K562 (cell line): ENCODE measurements around the gene XPR1. TPM values are rescaled to one million over a fixed set of nuclear protein-coding genes. Genes with fewer than 3 reads are reported as not detected.

Source experiments
- ATAC-seq: fragments of 200-7000 bp; cut with Tn5 transposase; 3 replicates; pipeline ENCODE4 v1.9.1; 2020; ENCODE audit warnings: moderate library complexity
- BruUV-seq: library from RNA; stranded (reverse); fragments of 400-500 nt; replicated peaks from 2 replicates; lab custom pipeline; 2021; lab: Mats Ljungman, UMichigan
- CTCF ChIA-PET: fragments of 300-600 bp; formaldehyde crosslinking; extraction: SDS; loops from one replicate; lab custom pipeline; 2021; ENCODE audit warnings: low intra/inter-chr PET ratio; lab: Yijun Ruan, JAX
- POLR2A ChIA-PET: fragments of 300-600, 350-650 bp; sonication (Branson Sonifier 250); formaldehyde crosslinking; extraction: SDS; loops from one replicate; lab custom pipeline; 2021; ENCODE audit warnings: antibody characterized with exemption, inconsistent platforms; lab: Yijun Ruan, JAX
- DNase-seq, 4 experiments: peaks; one replicate each; pipeline versions ENCODE4 v3.0.0 to v3.0.0-alpha.2; 2011 to 2018; ENCODE audit warnings: low spot score in 3 of 4, mixed read lengths in 3 of 4; ENCODE audit errors: extremely low read depth in 1 of 4
- FAIRE-seq: peaks from 2 replicates; lab custom pipeline; 2011; peaks lifted over from hg19 to GRCh38; lab: Jason Lieb, UNC
- H2AFZ ChIP-seq: 2 replicates; pipeline ENCODE4 v1.6.0; 2011; ENCODE audit warnings: low read depth, low read length, control low read depth, inconsistent platforms
- H3K27ac ChIP-seq: fragments of 200-600 bp; 3 replicates; pipeline ENCODE4 v1.8.0; 2011; ENCODE audit warnings: low read depth, mild to moderate bottlenecking, control low read depth, inconsistent platforms, low read length, moderate library complexity, mixed read lengths; ENCODE audit errors: extremely low read depth
- H3K27me3 ChIP-seq, 2 experiments: fragments of 300-600 bp in 1 of 2; 2 replicates in 1 of 2; 3 replicates in 1 of 2; pipeline versions ENCODE4 v1.6.0 to v1.8.0; 2011; ENCODE audit warnings: inconsistent platforms in 2 of 2, low read length in 2 of 2, mild to moderate bottlenecking in 1 of 2, mixed read lengths in 1 of 2, moderate library complexity in 1 of 2; ENCODE audit not compliant: control insufficient read depth in 2 of 2, insufficient read depth in 2 of 2
- H3K36me3 ChIP-seq: fragments of 300-600 bp; 3 replicates; pipeline ENCODE4 v1.8.0; 2011; ENCODE audit warnings: mild to moderate bottlenecking, low read length, inconsistent platforms; ENCODE audit not compliant: control insufficient read depth, insufficient read depth
- H3K4me1 ChIP-seq, 2 experiments: fragments of 200-600 bp in 1 of 2; replicated peaks in 1 of 2; 2 replicates in 1 of 2; 3 replicates in 1 of 2; pipeline versions ENCODE4 v1.5.1 to v1.8.0; 2011; ENCODE audit warnings: inconsistent platforms in 2 of 2, low read length in 2 of 2, mild to moderate bottlenecking in 1 of 2, mixed read lengths in 1 of 2, moderate library complexity in 1 of 2; ENCODE audit not compliant: control insufficient read depth in 2 of 2, insufficient read depth in 2 of 2
- H3K4me2 ChIP-seq: 2 replicates; pipeline ENCODE4 v1.6.1; 2011; ENCODE audit warnings: low read length, control low read depth, inconsistent platforms, mixed read lengths; ENCODE audit not compliant: insufficient read depth
- H3K4me3 ChIP-seq: fragments of 200-600 bp; sonication (generic), shearing (Covaris generic); 2 replicates; pipeline ENCODE4 v1.5.1; 2016; ENCODE audit warnings: control low read depth, inconsistent platforms
- H3K79me2 ChIP-seq: fragments of 200-600 bp; 3 replicates; pipeline ENCODE4 v1.8.0; 2011; ENCODE audit warnings: low read length, inconsistent platforms; ENCODE audit not compliant: control insufficient read depth, insufficient read depth
- H3K9ac ChIP-seq, 2 experiments: 2 replicates each; pipeline versions ENCODE4 v1.6.0 to v1.6.1; 2011; ENCODE audit warnings: low read depth in 2 of 2, low read length in 2 of 2, control low read depth in 1 of 2, inconsistent platforms in 1 of 2, mild to moderate bottlenecking in 1 of 2, mixed read lengths in 1 of 2; ENCODE audit not compliant: insufficient read depth in 1 of 2
- H3K9me1 ChIP-seq: one replicate; pipeline ENCODE4 v1.6.0; 2011; ENCODE audit warnings: inconsistent platforms, mild to moderate bottlenecking, low read length, moderate library complexity; ENCODE audit not compliant: control insufficient read depth, insufficient read depth
- H3K9me3 ChIP-seq: replicated peaks from 2 replicates; pipeline ENCODE4 v1.5.1; 2011; ENCODE audit warnings: low read depth, low read length, inconsistent platforms; ENCODE audit not compliant: control insufficient read depth, insufficient read depth
- H4K20me1 ChIP-seq: replicated peaks from 2 replicates; pipeline ENCODE4 v1.6.1; 2011; ENCODE audit warnings: low read length, inconsistent platforms, mixed read lengths; ENCODE audit not compliant: control insufficient read depth, insufficient read depth
- BCOR ChIP-seq: fragments of 450-650 bp; IDR thresholded peaks from 2 replicates; pipeline ENCODE4 v1.6.1; 2016
- JUND ChIP-seq, 2 experiments: IDR thresholded peaks; 2 replicates in 1 of 2; 3 replicates in 1 of 2; pipeline ENCODE4 v1.6.1; 2011; ENCODE audit warnings: borderline replicate concordance in 2 of 2, low read depth in 2 of 2, low read length in 2 of 2, improper control_type of control experiment in 1 of 2, missing biosample characterization in 1 of 2, missing genetic modification characterization in 1 of 2, missing genetic modification reagents in 1 of 2
- KDM1A ChIP-seq, 2 experiments: fragments of 450-650 bp; IDR thresholded peaks; 2 replicates each; pipeline ENCODE4 v1.6.1; 2016; ENCODE audit warnings: mild to moderate bottlenecking in 2 of 2
- WGBS: fragments of 100-300 bp; shearing (Covaris generic); methylation state at CpG from one replicate; pipeline ENCODE4 v1.1.6; 2016; ENCODE audit warnings: low coverage, mixed read lengths; ENCODE audit not compliant: insufficient coverage; ENCODE audit errors: missing lambda C conversion rate; 5-methylcytosine and 5-hydroxymethylcytosine counted together
- in situ Hi-C: fragments of 300-500 bp; cut with MboI; formaldehyde crosslinking; loops from 4 replicates; pipeline ENCODE4 v1.15.0; 2018; ENCODE audit warnings: inconsistent platforms, mixed read lengths
- intact Hi-C: fragments of 100-400 bp; cut with micrococcal nuclease; formaldehyde crosslinking; loops from 2 replicates; pipeline ENCODE4 v1.14.2; 2022
- polyA plus RNA-seq, 8 experiments: library from polyadenylated mRNA; depleted of rRNA in 4 of 8; stranded (reverse) in 5 of 8; unstranded in 3 of 8; fragments of >200 nt; fragmentation: Nextera tagmentation in 2 of 8; fragmentation: Illumina TruSeq in 1 of 8; extraction: Ambion mirVana in 2 of 8; extraction: Trizol in 1 of 8; gene quantifications; 2 replicates each; pipeline versions ENCODE4 v1.2.1 to v1.2.3, GENCODE V29; 2011 to 2014; ENCODE audit warnings: inconsistent platforms in 1 of 8, missing spikeins in 1 of 8
- total RNA-seq, 7 experiments: library from RNA; depleted of rRNA in 6 of 7; stranded (reverse); fragments of >200 nt in 6 of 7; fragmentation: Illumina TruSeq in 2 of 7; extraction: Trizol in 2 of 7; gene quantifications; 2 replicates each; pipeline versions ENCODE4 v1.2.1 to v1.2.3, GENCODE V29; 2011 to 2021; ENCODE audit warnings: low replicate concordance in 1 of 7
- TF ChIP-seq, protein P1 (sequence below), 2 experiments: fragments of 450-650 bp in 1 of 2; sonication (generic) in 1 of 2; formaldehyde crosslinking in 1 of 2; IDR thresholded peaks in 1 of 2; conservative IDR thresholded peaks in 1 of 2; 2 replicates each; pipeline versions ENCODE4 v1.6.1 to v1.8.1; 2016 to 2023; ENCODE audit warnings: mild to moderate bottlenecking in 2 of 2, moderate library complexity in 2 of 2, inconsistent platforms in 1 of 2, missing genetic modification reagents in 1 of 2
- TF ChIP-seq, protein P2 (sequence below): fragments of 450-650 bp; conservative IDR thresholded peaks from 2 replicates; pipeline ENCODE4 v1.6.1; 2016; ENCODE audit warnings: missing genetic modification characterization, low read depth, mild to moderate bottlenecking, missing compliant biosample characterization, moderate library complexity

The XPR1 gene
- total and polyA plus RNA-seq, 9 of the 15 experiments (the other 6 are each of a cell fraction or from before 2014, with no cell fraction given): 3.0 to 66.2 (median 38.6) TPM

DNA sequence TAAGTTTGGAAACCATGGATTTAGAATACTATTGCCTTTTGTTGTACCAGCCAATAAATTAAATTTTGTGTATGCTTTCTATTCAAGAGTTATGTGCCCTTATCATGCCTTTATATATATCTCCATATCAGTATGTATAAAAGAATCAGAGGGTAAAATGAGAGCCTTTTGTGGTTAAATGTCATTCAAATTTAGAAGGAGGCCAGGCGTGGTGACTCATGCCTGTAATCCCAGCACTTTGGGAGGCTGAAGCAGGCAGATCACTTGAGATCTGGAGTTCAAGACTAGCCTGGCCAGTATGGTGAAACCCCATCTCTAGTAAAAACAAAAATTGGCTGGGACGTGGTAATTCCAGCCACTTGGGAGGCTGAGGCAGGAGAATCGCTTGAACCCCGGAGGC is 88.9 kb downstream of the XPR1 start:
- TF ChIP-seq KDM1A (IDR thresholded peaks at IDR 0.05) (0 out of 4 replicates have a peak, but pooled peaks of 1 of the 2 experiments have one; percentile 14), BCOR (no peak), JUND (IDR thresholded peaks at IDR 0.05; ENCODE audit: borderline replicate concordance, low read depth, low read length) (peak; percentile 38; the same call in 1 of the 2 replicates), JUND (tag; IDR thresholded peaks at IDR 0.05; ENCODE audit: borderline replicate concordance, low read depth, low read length) (no peak)
- TF ChIP-seq, protein P1, sequence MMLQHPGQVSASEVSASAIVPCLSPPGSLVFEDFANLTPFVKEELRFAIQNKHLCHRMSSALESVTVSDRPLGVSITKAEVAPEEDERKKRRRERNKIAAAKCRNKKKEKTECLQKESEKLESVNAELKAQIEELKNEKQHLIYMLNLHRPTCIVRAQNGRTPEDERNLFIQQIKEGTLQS (IDR thresholded peaks at IDR 0.05): peak; percentile 46
- TF ChIP-seq, protein P1 (CRISPR knock-in tag; conservative IDR thresholded peaks at IDR 0.05): no peak
- TF ChIP-seq, protein P2, sequence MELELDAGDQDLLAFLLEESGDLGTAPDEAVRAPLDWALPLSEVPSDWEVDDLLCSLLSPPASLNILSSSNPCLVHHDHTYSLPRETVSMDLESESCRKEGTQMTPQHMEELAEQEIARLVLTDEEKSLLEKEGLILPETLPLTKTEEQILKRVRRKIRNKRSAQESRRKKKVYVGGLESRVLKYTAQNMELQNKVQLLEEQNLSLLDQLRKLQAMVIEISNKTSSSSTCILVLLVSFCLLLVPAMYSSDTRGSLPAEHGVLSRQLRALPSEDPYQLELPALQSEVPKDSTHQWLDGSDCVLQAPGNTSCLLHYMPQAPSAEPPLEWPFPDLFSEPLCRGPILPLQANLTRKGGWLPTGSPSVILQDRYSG (tag): no peak
- FAIRE-seq: no peak
- H3K9me3 ChIP-seq: no peaks in the 10 kb centered on the region
- in situ Hi-C loops: no loop called here
- no TSS peak for BruUV-seq
- peaks cover 28% of the 10 kb centered on the region for H3K79me2 ChIP-seq
- no peaks in the 10 kb centered on the region for H4K20me1 ChIP-seq
- no peak for ATAC-seq
- no peaks in the 10 kb centered on the region; a peak in 1 of 5 replicates for H3K4me1 ChIP-seq
- 81% methylated on average over 4 of the region's 4 CpGs for WGBS
- H3K9me1 ChIP-seq: no peaks in the 10 kb centered on the region
- no peaks in the 10 kb centered on the region for H3K36me3 ChIP-seq
- no peak overlapping the region for H3K27ac ChIP-seq
- H3K9ac ChIP-seq: no peak overlapping the region
- ChIA-PET POLR2A (no interaction called here), CTCF (interaction anchor here (0.6 kb wide), 1 partner anchor 362 kb away, joined by 5 read pairs; no protein-coding TSS in a partner anchor)
- no peak overlapping the region for H3K4me3 ChIP-seq
- H2AFZ ChIP-seq: no peak overlapping the region
- intact Hi-C loops: no loop called here
- H3K4me2 ChIP-seq: no peak overlapping the region
- no peaks in the 10 kb centered on the region for H3K27me3 ChIP-seq
- peak in 1 of 4 experiments; percentile 6 for DNase-seq
